Uterus (tissue), 2 donors: Measurements from ENCODE around the gene TCF3.

ENCODE experiments used
- CTCF ChIP-seq, 4 experiments: fragments of 200-600 bp in 2 of 4; fragments of 450-650 bp in 2 of 4; sonication (generic) in 2 of 4; IDR thresholded peaks; one replicate each; pipeline ENCODE4 v1.5.1; 2016 to 2019; ENCODE audit warnings: antibody characterized with exemption in 4 of 4, mild to moderate bottlenecking in 2 of 4, moderate library complexity in 1 of 4
- POLR2A ChIP-seq, 2 donors: fragments of 450-650 bp; IDR thresholded peaks; one replicate each; pipeline ENCODE4 v1.6.1; 2016; ENCODE audit warnings: antibody characterized with exemption in 2 of 2, mild to moderate bottlenecking in 1 of 2, moderate library complexity in 1 of 2

GRCh38 chr19:1698636-1699035, 46.2 kb upstream of the TCF3 start:
- TF ChIP-seq CTCF (IDR thresholded peaks at IDR 0.05) (no peak), POLR2A (IDR thresholded peaks at IDR 0.05) (no peak)
